H1 (cell line): ENCODE results near the gene PUDP. TPM values are rescaled to one million over a fixed set of nuclear protein-coding genes. Genes with fewer than 3 reads are reported as not detected.

Source experiments
- CTBP2 ChIP-seq: IDR thresholded peaks from 2 replicates; pipeline ENCODE4 v1.7.0; 2011; ENCODE audit warnings: borderline replicate concordance, mild to moderate bottlenecking, moderate library complexity, mixed read lengths, low read length; ENCODE audit not compliant: insufficient read depth, insufficient read length
- PHF8 ChIP-seq: fragments of 200-600 bp; sonication (generic); conservative IDR thresholded peaks from 2 replicates; pipeline ENCODE4 v1.7.1; 2012; ENCODE audit warnings: low read depth, mild to moderate bottlenecking, inconsistent platforms, low read length, moderate library complexity
- SAP30 ChIP-seq: fragments of 300-600 bp; sonication (generic); IDR thresholded peaks from 2 replicates; pipeline ENCODE4 v1.7.1; 2012; ENCODE audit warnings: low read length, moderate library complexity, mild to moderate bottlenecking, inconsistent platforms; ENCODE audit not compliant: insufficient read depth, insufficient replicate concordance
- polyA plus RNA-seq, 7 experiments: library from polyadenylated mRNA; depleted of rRNA in 3 of 7; stranded (reverse) in 5 of 7; unstranded in 2 of 7; fragments of >200 nt in 5 of 7; fragments of 200-250 nt in 2 of 7; gene quantifications; 1 replicate in 5 of 7; 2 replicates in 1 of 7; 4 replicates in 1 of 7; pipeline versions ENCODE4 v1.2.1 to v1.2.3, GENCODE V29; 2011 to 2013; ENCODE audit warnings: missing spikeins in 2 of 7, mixed read lengths in 2 of 7
- total RNA-seq: library from RNA; stranded (reverse); fragmentation: NEBNext Ultra II Directional; extraction: Animal tissue kit (Norgen Biotek cat#: 25700); gene quantifications from 2 replicates; pipeline ENCODE4 v1.2.1, GENCODE V29; 2021
- TF ChIP-seq, protein P1 (sequence below): IDR thresholded peaks from 2 replicates; pipeline ENCODE4 v1.6.1; 2011; ENCODE audit warnings: low read depth, mild to moderate bottlenecking, low read length; ENCODE audit not compliant: insufficient read depth

The PUDP gene
- total and polyA plus RNA-seq, 2 of the 8 experiments (the other 6 are each of a cell fraction or from before 2014, with no cell fraction given): 27.2 to 30.2 TPM

DNA sequence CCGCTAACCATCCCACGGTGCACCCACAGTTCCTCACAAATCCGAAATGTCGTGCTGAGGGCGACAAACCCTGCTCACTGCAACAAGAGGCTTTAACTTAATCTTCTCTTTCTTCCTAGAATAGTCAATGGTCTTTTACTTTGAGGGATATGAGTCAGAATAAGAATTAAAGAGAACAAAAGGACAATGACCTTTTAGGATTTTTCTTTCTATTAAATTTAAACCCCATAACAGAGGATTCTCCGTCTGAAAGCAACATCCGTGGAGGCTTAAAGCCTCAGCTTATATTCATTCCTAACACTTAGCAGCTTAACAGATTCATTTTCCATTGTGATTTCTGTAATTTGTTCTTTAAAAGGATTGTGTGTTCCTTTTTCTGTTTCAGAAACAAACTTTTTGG, 44.9 kb upstream of the PUDP start (continued):
- TF ChIP-seq, protein P1, sequence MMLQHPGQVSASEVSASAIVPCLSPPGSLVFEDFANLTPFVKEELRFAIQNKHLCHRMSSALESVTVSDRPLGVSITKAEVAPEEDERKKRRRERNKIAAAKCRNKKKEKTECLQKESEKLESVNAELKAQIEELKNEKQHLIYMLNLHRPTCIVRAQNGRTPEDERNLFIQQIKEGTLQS: no peak
- TF ChIP-seq PHF8 (no peak), CTBP2 (no peak), SAP30 (no peak)
